Suprapubic skin (tissue), 4 donors: ENCODE results near the gene DRG2.

ENCODE experiments used
- EP300 ChIP-seq: sonication (generic); formaldehyde crosslinking; IDR thresholded peaks from one replicate; pipeline ENCODE4 v1.6.1; 2017; ENCODE audit warnings: antibody characterized with exemption
- POLR2A ChIP-seq, 2 donors: fragments of 450-650 bp; IDR thresholded peaks; one replicate each; pipeline ENCODE4 v1.6.1; 2017; ENCODE audit warnings: antibody characterized with exemption in 2 of 2, mild to moderate bottlenecking in 2 of 2, moderate library complexity in 2 of 2
- POLR2AphosphoS5 ChIP-seq, 3 donors: sonication (generic); formaldehyde crosslinking; IDR thresholded peaks; one replicate each; pipeline ENCODE4 v1.6.1; 2017; ENCODE audit warnings: antibody characterized with exemption in 3 of 3
- TF ChIP-seq, protein P1 (sequence below), 2 donors: fragments of 200-600 bp in 1 of 2; fragments of 450-650 bp in 1 of 2; sonication (generic) in 1 of 2; IDR thresholded peaks; one replicate each; pipeline ENCODE4 v1.5.1; 2016 to 2019; ENCODE audit warnings: antibody characterized with exemption in 2 of 2, mild to moderate bottlenecking in 1 of 2, moderate library complexity in 1 of 2

DNA sequence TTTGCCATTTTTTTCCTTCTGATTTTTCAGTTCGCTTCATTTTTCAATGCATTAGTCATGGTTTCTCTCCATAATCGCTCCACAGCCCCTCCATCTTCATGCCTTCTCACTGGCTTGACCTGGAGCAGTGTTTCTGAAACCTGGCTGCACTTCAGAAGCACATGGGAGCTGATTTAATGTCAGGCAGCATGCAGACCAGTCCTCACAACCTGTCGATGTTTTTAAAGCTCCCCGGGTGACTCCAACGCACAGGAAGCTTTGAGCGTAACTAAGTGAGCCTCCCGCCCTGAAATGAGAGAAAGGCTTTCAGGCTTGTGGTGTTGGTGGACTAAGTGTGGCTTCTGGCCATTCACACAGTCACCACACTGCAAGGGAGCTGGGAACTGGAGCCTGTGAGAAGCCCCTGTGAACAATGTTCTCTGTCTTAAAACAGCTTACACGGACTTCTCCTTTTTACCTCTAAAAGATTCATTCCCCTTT is 16.8 kb upstream of the DRG2 start:
- TF ChIP-seq, protein P1, sequence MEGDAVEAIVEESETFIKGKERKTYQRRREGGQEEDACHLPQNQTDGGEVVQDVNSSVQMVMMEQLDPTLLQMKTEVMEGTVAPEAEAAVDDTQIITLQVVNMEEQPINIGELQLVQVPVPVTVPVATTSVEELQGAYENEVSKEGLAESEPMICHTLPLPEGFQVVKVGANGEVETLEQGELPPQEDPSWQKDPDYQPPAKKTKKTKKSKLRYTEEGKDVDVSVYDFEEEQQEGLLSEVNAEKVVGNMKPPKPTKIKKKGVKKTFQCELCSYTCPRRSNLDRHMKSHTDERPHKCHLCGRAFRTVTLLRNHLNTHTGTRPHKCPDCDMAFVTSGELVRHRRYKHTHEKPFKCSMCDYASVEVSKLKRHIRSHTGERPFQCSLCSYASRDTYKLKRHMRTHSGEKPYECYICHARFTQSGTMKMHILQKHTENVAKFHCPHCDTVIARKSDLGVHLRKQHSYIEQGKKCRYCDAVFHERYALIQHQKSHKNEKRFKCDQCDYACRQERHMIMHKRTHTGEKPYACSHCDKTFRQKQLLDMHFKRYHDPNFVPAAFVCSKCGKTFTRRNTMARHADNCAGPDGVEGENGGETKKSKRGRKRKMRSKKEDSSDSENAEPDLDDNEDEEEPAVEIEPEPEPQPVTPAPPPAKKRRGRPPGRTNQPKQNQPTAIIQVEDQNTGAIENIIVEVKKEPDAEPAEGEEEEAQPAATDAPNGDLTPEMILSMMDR (IDR thresholded peaks at IDR 0.05) = no peak
- TF ChIP-seq POLR2AphosphoS5 (IDR thresholded peaks at IDR 0.05) (no peak), POLR2A (IDR thresholded peaks at IDR 0.05) (no peak), EP300 (no peak)
